Measurements from ENCODE around the gene NPPC. TPM values are rescaled to one million over a fixed set of nuclear protein-coding genes. Genes with fewer than 3 reads are reported as not detected.
"Not testable (repeated sequence)": the region's sequence is repeated elsewhere in the genome, so short reads cannot be mapped to it uniquely, and the experiment has no call there.

Gene NPPC
- total RNA-seq, 1 donor from 2014 or later, result 2.5 TPM

DNA sequence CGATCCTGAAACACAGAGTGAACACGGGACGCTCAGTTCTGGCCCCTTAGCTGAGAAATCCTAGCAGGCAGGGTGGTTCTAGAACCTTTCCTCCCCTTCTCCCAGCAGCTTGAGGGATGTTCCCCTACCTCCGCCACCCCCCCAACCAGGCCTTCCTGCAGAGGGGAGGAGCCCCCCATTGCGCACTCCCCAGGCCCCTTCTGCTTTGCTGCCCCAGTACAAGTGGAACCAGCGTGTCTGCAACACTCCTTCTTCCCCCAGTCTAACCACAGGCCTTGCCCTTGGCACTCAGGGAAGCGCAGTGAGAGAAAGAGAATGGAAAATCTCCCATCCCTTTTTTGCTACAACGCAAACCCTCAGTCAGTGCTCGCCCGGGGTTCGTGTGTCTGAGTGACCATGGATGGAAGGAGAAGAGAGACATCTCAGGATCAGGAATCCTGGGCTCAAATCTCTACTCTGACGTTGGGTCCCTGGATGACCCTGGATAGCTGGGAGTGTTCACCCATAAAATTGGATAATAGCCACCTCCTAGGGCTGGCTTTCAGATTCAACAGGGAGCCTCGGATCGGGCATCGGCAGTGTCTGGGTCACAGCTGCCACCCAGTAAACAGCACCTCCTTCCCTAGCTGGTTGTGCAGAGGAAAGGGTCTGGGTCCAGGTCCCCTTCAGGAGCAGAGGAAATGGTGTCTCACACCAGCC, 3.7 kb downstream of the NPPC start:
- DNase-seq (ENCODE audit: low spot score), result peak; percentile 67

DNA sequence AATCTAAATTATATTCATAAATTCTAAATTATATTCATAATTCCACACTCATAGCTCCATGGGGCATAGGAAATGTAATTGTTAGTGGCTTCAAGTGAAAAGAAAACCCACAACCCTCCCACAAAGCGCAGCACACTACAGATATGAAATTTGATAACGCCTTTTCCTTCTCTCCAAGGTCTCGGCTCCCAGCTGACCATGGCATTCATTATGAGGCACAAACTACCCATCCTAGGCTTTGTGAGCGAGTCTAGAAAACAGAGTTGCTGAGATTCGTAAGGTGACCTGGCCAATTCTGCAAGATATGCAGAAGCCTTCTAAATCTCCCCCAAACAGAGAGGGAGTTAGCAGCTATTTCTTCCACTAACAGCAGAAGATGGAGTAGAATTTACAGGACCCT, 5.4 kb downstream of the NPPC start:
- no peak for DNase-seq (ENCODE audit: low spot score)

DNA sequence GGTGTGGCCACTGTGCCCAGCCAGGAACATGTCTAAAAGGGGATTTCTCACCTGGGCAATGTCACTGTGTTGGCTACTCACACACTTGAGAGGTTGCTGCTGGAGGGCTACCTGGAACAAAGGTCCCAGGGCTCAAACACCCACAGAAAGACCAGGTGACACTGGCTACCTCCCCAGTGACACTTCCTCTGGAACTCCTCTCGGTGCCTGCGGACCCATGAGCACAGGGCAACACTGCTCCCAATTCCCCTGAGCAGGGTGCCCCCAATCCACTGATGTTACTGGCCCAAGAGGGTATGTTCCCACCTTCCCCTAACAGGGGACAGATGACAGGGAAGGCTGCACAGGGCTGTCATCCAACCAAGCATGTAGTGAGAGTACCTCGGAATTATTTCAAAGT, 5.8 kb downstream of the NPPC start:
- peak; percentile 62 for DNase-seq (ENCODE audit: low spot score)

GRCh38 chr2:231919341-231920035, 6.7 kb downstream of the NPPC start:
- peak; percentile 76 for DNase-seq (ENCODE audit: low spot score)

DNA sequence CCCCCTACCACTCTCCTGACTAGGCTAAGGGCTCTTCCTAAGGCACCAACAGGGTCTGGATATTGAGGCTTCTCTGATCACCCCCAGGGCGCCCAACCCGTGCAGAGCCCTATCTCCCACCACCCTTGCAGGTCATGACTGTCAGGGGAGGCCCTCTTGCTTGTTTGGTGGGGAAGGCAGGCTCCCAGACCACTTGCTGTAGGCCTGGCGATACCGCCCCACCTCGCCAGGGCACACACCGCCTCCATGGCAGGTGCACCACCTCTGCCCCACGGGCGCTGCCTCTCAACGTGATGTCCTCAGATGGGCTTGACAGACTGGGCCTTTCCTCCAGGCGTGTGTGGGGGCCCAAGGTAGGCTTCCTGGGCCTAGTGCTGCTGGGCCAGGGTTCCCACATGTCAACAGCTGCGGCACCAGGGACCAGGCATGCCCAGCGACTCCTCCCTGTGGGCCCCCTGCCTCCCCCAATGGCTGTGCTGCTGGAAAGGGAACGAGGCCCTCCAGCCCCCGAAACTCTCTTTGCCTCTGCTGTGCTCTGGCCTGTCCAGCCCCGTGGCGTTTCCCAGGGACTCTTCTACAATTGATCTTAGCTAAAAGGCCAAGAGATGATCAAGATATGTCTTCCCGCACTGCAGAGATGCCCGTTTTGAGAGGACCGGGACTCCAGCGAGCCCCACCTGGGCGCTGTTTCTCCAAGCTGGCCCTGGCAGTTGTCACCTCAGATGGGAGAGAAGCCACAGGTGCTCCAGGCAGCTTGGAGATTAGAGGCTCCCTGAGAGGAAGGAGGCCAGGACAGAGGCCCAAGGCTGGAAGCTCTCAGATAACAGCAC, 7.5 kb downstream of the NPPC start:
- DNase-seq (ENCODE audit: low spot score), result peak; percentile 88

- DNase-seq (ENCODE audit: low spot score), result no peak
These were observed 8.7 kb downstream of the NPPC start for GRCh38 chr2:231917280-231918066.

- DNase-seq (ENCODE audit: low spot score), result no peak
These were observed 12.0 kb downstream of the NPPC start for GRCh38 chr2:231914077-231914690.

DNA sequence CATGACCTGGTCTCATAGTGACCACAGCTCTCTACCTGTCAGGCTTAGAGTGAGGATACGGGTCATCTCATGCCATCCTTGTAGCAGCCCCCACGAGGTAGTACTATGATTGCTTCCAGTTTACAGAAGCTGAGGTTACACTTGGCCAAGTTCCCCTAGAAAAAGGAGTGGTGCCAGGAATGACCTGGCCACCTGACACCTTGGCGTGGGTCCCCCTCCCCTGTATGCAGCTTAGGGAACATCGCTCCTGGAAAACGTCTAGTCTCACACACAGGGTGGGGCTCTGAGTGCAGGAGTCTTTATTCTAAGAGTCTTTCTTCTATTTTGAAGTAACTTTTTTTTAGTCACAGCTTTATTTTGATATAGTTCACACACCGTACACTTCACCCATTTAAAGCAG, 14.8 kb downstream of the NPPC start:
- no peak for DNase-seq (ENCODE audit: low spot score)

DNA sequence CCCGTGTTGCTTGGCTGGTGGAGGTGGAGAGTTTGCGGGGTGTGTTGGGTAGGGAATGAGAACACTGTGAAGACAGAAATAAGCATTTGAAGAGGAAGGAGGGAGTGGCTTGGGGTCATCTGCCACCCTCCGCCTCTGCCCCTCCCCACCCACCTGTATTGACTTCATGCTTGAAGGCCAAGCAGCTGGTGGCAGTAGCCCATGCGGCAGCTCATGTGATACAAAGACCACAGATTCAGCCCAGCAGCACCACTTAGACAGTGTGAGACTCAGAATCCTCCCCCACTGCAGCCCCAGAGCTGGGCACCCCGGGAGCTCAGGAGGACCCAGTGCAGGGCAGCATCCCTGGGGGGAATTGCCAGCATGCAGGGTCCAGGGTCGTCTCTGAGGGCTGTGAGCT, 15.4 kb downstream of the NPPC start:
- no peak for DNase-seq (ENCODE audit: low spot score)

- not testable (repeated sequence) for DNase-seq (ENCODE audit: low spot score)
These were observed 16.0 kb downstream of the NPPC start for GRCh38 chr2:231910161-231910560.

DNA sequence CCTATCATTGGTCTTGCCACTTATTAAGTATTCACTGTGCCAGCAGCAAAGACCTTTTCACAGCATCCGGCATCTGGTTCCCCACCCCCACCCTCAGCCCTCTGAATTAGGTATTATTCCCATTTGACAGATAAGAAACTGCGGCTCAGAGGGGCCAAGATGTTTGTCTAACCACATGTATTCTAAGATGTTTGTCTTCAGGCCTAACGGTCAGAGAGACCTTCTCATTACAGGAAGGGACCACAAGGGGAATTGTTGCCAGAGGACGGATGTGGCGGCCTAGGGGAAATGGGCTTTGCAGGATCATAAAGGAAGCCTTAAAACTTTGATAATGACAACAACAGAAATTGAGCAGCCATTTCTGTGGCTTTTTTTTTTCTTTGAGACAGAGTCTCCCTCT, 16.6 kb downstream of the NPPC start:
- no peak for DNase-seq (ENCODE audit: low spot score)

GRCh38 chr2:231908584-231908983, 17.6 kb downstream of the NPPC start:
- no peak for DNase-seq (ENCODE audit: low spot score)

DNA sequence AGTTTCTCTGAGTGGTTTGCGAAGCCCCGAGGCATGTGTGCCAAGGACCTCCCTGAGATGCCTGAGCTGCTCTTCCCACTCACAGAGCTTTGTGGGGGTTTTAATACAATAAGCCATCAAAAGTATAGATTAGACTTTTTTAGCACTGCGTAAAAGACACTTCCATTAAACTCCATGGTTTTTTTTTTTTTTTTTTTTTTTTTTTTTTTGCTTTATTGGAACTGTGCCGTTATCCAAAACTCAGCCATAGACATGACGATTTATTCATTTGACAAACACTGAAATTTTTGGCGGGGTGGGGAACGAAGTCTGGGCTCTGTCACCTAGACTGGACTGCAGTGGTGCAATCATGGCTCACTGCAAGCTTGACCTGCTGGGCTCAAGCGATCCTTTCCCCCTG, 18.4 kb downstream of the NPPC start:
- no peak for DNase-seq (ENCODE audit: low spot score)

GRCh38 chr2:231905026-231905425, 21.2 kb downstream of the NPPC start:
- DNase-seq (ENCODE audit: low spot score), result no peak

DNA sequence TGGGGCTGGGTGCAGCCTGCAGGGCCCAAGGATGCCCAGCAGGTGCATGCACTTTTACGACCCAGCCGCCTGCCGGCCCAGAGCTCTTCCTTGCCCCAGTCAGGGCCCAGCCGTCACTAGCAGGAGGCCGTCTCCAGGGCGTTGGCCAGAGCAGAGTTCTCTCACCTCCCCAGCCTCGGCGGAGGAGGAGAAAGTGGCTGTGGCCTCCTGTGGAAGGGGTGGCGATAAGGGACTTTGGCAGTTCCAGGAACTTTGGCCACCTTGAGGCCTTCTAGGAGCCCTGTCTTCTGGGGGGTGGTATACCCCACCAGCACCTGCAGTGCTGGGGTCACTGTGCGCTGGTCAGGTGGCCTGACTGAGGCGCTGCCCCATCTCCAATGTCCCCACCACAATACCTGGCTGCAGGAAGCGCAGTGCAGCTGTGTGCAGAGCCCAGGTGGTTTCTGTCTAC, 22.0 kb downstream of the NPPC start:
- DNase-seq (ENCODE audit: low spot score), result peak; percentile 85

DNA sequence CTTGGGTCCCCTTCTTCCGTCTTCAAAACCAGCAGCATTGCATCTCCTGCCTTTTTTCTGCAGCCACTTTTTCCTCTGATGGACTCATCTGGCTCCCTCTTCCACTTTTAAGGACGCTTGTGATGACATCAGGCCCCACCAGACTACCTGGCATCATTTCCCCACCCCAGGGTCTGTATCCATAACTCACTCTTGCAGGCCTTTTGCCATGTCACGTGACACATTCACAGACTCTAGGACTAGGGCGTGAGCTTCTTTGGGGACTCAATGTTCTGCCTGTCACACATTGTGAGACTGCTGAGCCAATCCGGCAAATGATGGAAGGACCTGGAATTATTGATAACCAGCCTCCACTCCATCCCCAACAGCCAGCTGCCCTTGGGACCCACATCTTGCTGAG, 23.6 kb downstream of the NPPC start:
- DNase-seq (ENCODE audit: low spot score), result no peak

GRCh38 chr2:231900972-231901371, 25.2 kb downstream of the NPPC start:
- DNase-seq (ENCODE audit: low spot score), result no peak

DNA sequence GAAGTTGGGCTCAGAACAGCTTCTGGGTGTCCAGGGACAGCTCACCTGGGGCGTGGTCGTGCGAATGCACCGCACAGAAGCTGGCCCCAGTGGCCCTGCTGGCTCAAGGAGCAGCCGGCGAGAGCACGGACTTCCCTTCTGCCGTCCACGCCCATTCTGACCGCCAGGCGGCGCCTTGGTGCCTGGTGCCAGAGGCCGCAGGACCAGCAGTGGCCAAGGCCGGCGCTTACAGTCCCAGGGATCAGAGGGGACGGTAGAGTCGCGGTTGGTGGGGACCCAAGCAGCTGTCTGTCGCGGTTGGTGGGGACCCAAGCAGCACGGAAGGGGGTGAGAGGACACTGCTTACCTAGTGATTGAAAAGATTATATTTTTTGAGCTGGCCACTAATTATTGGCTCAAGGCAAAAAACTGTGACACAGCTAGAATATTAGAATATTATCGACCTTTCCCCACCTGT, 25.7 kb downstream of the NPPC start:
- DNase-seq (ENCODE audit: low spot score), result peak; percentile 94

- peak; percentile 51 for DNase-seq (ENCODE audit: low spot score)
These were observed 31.4 kb downstream of the NPPC start for GRCh38 chr2:231894566-231895380.

DNA sequence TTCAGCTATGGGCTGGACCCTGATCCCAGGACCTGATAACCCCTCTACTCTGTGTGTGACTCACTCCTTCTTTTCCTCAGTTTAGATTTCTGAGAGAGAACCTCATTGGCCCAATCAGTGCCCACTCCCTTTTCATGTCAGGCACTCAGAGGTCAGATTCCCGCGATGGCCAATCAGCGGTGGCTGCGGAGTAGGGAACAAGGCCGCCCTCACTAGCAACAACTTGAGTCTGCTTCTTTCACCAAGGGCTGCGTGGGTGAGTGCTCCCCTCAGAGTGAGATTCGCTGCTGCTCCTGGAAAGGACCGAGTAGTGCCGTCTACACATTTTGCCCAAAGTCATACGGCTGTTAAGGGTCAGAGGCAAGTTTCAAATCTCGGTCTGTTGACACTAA, 34.7 kb downstream of the NPPC start:
- DNase-seq (ENCODE audit: low spot score), result peak; percentile 41
